ENCODE measurements around the gene IER5L. TPM values are rescaled to one million over a fixed set of nuclear protein-coding genes. Genes with fewer than 3 reads are reported as not detected.

Gene IER5L
- total RNA-seq, result 27.9 and 38.4 TPM in 2 replicates
- 14.9 TPM for polyA plus RNA-seq (2012)

DNA sequence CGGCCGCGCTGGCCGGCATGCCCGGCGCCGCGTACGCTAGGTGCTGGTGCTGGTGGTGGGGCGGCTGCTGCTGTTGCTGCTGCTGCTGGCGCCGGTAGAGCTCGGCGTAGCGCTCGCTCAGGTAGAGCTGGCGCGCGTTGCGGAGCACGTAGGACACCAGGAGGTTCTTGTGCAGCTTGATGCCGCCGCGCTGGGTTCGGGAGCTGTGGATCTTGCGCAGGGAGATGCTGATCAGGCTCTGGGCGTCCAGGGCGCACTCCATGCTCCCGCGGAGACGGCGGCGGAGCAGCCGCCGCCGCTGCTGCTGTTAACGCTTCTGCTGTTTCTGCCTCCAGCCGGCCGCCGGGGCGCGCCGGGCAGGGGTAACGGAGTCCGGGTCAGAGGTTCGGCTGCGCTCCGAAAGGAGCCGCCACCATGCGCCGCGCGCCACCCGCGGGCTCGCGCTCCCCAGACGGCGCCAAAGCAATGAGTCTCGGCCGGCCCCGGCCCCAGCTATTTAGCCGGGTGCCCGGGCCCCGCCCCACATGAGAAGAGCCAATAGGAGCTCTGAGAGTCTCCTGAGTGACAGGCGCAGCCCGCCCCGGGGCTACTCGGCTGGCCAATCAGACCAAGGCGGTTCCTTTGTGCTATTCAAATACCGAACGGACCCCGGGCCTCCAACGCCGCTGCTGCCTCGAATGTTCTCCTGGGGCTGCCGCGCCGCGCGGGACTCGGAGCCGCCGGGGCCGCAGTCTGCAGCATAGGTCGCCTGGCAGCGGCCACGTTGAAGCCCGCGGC, at the start of gene IER5L:
Gene IER5L (minus strand): TSS at position 471 of the 777 bp plus-strand sequence. CDS start 209 bp downstream, at position 262.
- DNase-seq (ENCODE audit: low read depth), result peak; percentile 95

DNA sequence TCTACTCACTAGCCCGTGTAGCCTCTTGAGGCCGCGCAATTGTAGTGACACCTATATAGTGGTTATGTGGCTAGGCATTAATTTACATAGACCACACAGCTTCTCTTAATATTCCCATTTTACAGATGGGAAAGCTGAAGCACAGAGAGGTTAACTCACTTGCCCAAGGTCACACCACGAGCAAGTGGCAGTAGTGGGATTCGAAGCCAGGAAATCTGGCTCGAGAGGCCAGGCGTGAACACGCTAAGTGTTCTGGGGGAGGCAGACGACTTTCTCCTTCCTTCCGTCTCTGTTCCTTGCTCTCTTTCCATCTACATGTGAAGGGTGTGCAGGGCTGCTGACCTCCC, 49.8 kb upstream of the IER5L start:
- no peak for DNase-seq (ENCODE audit: low read depth)

DNA sequence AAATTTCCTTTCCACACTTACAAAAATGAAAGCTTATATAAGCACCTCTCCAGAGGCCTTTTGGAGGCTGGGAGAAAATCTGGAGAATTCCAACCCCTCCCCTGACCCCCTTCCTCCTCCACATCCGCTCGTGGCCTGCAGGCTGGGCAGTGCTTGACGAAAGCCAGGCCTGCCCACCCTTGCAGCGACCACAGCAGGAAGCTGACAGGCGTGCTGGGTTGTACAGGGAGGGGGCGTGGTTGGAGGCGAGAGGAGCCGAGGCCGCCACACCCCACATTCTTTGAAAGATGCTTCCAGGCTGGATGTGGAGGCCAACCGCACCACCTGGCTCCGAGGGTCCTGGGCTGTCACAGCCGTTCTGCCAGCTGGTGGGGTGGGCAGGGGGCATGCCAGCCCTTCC, 47.8 kb upstream of the IER5L start:
- DNase-seq (ENCODE audit: low read depth), result peak; percentile 90

DNA sequence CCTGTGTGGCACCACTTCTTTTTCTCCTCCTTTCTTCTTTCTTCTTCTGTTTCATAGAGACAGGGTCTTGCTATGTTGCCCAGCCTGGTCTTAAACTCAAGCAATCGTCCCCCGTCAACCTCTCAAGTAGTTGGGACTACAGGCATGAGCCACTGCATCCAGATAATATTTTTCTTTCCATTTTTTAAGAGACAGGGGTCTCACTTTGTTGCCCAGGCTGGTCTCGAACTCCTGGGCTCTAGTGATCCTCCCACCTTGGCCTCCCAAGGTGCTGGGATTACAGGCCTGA, 47.4 kb upstream of the IER5L start:
- DNase-seq (ENCODE audit: low read depth), result no peak

DNA sequence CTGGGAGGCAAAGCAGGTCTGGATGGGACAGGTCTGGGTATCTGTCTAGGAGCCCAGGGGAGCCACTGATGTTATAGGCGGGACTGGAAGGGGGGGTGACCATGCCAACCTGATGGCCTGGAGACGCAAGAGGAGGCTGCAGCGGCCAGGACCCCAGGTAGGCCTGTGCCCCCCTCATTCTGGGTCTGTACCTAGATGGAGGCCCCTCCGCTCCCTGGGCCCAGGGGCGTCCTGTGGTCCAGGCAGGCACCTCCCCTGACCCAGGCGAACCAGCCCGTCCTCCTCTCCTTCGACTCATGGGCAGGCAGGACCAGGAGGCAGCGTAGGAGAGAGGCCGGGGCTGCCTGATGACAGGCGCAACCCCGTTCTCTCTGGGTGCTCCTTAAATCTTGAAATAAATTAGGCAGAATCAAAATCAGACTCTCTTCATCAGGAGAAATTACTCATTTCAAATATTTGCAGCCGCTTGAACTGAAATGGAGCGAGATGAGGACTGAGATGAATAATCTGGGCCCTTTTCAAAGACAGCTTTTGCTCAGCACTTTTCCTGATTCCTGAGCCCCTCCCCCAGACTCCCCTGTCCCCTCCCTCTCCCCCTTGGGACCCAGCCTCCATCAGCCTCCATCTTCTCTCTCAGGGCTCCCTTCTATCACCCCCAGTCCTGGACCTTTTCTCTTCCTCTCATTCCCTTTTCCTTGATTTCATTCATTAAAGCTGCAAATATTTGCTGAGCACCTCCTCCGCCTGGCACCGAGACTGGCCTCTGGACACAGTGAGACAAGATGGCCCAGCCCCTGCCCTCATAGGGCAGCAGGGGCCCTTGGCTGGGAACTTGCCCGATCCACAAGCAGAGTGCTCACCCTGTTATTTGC, 46.8 kb upstream of the IER5L start:
- DNase-seq (ENCODE audit: low read depth), result no peak

DNA sequence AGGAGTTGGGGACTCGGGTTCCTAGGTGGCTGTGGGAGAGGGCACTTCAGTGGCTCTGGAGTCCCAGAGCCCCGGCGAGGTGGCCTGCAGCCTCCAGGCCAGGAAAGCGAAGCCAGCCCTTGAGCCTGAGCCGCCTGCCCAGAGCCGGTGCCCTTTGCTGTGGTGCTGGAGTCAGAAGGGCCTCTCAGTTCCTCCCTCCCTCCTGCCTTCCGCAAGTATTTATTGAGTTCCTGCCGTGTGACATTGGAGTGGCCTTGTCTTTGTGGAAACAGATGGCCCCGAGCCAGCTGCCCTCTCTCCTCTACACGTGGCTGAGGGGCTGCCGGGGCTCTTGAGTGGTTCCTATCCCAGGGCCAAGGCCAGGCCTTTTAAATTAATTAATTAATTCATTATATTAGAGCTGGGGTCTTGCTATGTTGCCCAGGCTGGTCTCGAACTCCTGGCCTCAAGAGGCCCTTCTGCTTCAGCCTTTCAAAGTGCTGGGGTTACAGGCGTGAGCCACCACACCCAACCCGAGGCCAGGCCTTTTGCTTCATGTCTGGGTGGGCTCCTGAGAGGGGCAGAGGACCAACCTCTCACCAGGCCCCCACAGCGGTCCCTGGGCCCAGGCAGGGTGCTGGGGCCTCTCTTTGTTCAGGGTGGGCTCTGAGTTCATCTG, 45.6 kb upstream of the IER5L start:
- DNase-seq (ENCODE audit: low read depth), result no peak

DNA sequence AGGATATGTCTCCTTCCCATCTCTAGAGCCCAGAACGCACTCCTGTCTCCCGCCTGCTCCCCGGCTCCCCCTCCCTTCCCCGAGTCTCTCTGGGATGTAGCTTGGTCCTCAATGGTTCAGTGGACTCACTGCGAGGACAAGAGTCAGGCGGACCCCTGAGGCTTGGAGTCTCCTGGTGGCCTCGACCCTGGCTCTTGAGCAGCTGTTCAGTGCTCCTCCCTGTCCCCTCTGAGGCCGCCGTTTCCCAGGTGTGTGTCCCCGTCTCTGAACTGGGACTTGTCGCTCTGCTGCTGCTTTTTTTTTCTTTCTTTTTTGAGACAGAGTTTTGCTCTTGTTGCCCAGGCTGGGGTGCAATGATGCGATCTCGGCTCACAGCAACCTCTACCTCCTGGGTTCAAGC, 44.8 kb upstream of the IER5L start:
- DNase-seq (ENCODE audit: low read depth), result no peak

DNA sequence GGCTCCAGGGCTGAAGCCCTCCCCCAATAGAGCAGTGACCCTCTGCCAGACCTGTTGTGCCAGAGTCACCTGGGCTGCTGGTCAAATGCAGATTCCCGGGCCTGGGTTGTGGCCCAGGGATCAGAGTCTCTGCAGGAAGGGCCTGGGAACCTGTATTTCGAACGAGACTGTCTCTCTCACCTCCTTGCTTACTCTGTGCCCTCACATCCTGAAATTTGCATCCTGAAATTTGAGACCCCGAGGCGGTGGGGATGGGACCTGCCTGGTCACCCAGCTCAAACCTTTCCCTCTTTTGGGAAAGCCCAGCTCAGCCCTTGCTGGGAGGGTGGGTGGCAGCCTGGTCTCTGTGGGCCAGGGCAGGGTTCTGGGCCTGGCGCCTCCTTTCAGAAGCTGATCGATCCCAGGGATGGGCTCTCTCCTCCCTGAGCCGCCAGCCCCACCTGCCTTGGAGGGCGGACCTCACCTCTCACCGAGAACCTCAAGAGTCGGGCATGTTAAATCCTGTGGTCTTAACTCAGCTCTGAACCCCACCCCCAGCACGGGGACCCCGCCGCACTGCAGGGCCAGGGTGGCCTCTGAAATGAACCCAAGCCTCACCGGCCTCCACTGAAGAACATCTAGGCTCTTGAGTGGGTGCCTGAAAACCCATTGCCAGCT, 44.0 kb upstream of the IER5L start:
- DNase-seq (ENCODE audit: low read depth), result no peak

DNA sequence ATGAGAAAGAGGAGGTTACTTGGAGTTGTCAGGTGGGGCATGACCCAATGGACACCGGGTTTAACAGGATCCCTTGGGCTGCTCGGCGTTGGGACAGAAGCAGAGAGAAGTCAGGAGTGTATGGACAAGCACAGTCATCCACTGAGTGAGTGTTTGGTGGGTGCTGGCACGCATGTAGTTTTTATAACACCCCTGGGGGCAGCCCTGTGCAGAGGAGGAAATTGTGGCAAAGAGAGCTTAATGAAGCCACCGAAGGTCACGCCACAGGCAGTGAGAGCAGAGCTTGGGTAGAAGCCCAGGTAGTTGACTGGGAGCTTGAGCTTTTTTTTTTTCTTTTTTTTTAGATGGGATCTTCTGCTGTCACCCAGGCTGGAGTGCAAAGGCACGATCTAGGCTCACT, 43.2 kb upstream of the IER5L start:
- no peak for DNase-seq (ENCODE audit: low read depth)

DNA sequence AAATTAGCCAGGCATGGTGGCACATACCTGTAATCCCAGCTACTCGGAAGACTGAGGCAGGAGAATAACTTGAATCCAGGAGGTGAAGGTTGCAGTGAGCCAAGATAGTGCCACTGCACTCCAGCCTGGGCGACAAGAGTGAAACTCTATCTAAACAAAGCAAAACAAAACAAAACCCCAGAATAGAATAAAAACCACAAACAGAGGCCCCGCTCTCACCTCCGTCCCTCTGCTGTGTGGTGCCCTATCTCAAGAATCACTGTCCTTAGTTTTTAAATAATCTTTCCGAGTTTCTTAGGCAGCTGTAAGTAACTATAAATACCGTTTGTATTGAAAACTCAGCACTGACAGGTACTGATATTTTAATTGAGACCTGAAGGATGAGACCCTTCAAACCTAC, 42.7 kb upstream of the IER5L start:
- no peak for DNase-seq (ENCODE audit: low read depth)

DNA sequence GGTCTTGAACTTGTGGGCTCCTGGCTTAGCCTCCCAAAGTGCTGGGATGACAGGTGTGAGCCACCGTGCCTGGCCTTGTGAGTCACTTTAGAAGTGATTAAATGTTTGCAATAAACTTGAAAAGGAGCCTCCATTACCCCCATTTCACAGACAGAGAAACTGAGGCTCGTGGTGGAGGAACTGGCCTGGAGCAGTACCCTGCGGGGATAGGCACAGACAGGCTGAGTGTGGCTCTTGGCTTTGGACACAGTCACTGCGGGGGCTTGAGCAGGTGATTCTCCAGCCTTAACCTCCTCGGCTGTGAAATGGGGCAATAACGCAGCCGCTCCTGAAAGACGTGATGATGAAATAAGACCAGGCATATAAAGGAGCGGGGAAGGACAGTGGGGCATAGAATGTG, 40.9 kb upstream of the IER5L start:
- no peak for DNase-seq (ENCODE audit: low read depth)

DNA sequence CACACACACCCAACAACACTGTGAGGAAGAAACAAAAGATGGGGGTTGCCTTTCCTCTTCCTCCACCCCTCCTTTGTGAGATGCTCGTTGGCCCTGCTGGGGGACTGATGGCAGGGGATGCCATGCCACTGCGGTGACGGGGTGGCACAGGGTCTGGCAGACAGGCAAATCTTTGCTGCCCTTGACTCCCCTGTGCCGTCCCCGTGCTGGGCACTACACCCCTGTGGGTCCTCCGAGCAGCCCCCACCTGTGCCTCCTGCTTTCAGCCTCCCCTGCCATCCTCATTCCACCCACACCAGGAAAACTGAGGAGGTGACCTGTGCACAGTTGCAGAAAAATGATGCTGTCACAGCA, 40.2 kb upstream of the IER5L start:
- no peak for DNase-seq (ENCODE audit: low read depth)

DNA sequence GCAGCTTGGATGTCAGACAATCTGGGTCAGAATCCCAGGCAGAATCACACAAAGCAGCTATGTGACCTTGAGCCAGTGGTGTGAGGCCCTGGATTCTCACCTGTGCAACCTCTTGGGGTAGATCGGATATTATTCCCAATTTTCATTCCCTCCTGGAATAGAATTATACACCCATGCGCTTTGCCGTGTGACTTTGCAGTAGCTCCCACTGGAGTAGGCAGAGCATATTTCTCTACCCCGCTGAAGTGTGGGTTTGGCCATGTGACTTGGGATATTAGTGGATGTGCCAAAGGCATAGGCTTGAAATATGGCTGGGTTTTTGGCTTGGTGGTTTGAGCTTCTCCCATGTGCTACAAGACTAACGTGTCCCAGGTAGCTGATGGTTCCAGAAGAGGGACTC, 35.5 kb upstream of the IER5L start:
- no peak for DNase-seq (ENCODE audit: low read depth)

DNA sequence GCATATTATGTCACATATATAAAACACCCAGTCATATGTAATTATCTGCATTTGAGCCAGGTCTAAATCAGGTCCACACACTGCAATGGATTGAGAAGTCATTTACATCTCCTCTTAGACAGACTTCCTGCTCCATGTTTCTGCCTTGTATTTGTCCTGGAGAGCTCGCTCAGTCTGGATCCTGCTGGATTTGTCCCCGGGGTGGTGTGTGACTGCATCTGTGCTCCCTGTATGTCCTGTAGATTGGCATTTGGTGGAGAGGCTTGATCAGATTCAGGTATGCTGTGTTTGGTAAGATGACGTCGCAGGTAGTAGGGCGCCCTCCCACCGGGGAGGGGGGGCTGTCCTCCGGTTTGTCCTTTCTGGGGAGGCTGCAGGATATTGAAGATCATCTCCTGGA, 33.6 kb upstream of the IER5L start:
- DNase-seq (ENCODE audit: low read depth), result no peak

DNA sequence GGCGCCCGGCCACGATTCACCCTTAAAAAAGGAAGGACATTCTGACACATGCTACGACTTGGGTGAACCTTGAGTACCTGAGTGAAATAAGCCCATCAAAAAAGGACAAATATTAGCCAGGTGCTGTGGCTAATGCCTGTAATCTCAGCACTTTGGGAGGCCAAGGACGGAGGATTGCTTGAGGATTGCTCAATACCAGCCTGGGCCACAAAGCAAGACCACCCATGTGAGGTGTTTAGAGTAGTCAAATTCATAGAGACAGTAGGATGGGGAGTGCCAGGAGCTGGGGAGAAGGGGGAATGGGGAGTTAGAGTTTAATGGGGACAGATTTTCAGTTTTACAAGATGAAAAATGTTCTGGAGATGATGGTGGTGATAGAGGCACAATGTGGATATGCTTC, 32.1 kb upstream of the IER5L start:
- DNase-seq (ENCODE audit: low read depth), result no peak

DNA sequence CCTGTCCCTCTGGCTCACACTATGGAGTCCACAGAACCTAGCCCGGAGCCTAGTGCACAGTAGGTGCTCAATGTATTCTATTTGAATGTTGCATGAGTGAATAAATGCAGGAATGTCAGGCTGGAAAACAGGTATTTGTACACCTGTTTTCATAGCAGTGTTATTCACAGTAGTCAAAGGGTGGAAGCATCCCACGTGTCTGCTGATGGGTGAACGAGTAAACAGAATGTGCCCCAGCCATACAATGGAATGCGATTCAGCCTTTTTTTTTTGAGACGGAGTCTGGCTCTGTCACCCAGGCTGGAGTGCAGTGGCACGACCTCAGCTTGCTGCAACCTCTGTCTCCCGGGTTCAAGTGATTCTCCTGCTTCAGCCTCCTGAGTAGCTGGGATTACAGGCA, 31.5 kb upstream of the IER5L start:
- no peak for DNase-seq (ENCODE audit: low read depth)

DNA sequence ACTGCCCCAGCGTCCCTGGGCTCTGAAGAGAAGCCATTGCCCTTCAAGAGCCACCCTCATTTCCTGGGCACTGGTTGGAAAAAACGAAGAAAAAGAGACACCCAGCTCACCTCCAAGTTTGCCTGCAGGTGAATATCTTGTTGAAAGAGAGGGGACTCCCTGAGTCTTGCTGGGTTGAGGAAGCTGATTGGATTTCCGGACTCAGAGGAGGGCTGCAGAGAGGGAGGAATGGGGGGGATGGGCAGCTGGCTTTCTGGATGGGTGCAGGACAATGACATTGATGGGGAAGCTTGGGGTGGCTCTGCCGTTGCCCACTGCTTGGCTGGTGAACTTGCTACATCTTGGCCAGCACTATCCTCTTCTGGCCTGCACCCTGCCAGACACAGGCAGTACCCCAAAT, 31.0 kb upstream of the IER5L start:
- no peak for DNase-seq (ENCODE audit: low read depth)

DNA sequence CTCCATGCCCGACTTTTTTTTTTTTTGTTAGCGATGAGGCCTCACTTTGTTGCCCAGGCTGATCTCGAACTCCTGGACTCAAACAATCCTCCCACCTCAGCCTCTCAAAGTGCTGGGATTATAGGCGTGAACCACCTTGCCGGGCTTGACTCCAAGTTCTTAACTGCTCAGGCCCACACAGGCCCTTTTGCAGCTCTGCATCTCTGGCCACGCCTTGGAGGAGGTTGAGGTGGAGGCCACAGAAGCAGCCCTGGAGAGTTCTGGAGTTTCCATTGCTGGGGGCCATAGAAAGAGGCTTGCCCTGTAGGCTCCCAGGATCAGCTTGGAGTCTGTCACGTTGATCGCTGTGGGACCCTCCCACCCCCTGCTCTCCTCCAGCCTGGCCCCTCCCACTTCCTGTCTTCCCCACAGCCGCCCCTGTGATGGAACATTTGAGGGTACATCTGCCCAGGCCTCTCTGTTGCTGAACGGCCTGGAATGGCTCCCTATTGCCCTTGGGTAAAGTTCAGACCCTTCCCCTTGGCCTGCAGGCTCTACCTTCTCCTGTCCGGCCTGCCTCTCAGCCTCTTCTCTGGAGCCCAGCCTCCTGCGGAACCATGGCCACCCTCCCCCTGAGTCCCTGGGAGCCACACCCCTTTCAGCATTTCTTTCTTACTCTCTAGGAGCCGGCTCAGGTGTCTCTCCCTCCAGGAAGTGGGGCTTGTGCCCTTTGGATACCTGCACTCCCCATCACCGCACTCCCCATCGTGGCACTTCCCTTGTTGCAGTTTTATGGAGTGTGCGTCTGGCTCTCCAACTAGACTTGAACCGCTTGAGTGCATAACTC, 30.4 kb upstream of the IER5L start:
- DNase-seq (ENCODE audit: low read depth), result no peak

DNA sequence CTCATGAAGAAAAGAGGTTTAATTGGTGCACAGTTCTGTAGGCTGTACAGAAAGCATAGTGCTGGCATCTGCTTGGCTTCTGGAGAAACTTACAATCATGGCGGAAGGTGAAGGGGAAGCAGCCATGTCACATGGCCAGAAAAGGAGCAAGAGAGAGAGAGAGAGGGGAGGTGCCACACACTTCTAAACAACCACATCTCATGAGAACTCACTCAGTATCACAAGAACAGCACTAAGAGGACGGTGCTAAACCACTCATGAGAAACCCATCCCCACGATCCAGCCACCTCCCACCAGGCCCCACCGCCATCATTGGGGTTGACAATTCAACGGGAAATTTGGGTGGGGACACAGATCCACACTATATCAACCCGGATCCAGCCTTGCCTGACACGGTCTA, 28.8 kb upstream of the IER5L start:
- no peak for DNase-seq (ENCODE audit: low read depth)

DNA sequence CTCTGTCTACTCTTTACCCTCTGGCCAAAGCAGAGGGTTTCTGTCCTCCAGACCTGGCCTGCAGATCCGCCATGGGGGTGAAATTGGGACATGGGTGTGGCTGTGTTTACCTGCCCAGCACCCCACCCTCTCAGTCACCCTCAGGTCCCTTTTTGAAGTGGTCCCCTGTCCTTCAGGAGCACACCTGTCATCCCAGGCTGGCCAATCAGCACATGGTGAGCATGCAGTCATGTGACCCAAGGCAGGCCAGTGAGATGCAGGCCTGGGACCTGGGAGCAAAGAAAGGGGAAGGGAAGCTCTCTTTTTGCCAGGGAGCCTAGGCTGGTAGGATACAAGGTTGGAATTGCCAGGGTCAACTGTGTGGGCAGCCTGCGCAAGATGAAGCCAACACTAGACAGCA, 28.3 kb upstream of the IER5L start:
- no peak for DNase-seq (ENCODE audit: low read depth)

DNA sequence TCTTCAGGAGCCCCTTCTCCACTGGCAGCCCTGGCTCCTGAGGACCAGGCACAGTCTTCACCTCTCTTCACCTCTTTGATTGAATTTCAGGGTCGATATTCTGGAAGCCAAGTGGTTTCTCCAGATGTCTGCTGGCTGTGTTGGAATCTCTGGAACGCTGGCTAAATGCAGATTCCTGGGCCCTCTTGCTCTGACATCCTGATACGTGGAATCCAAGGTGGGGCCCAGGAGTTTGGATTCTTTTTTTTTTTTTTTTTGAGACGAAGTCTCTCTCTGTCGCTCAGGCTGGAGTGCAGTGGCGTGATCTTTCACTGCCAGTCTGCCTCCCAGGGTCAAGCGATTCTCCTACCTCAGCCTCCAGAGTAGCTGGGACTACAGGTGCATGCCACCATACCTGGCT, 26.8 kb upstream of the IER5L start:
- DNase-seq (ENCODE audit: low read depth), result no peak

All from myocyte (in vitro differentiated cells).